Natural killer cell (primary cell): ENCODE data around the gene CCDC91. TPM values are rescaled to one million over a fixed set of nuclear protein-coding genes. Genes with fewer than 3 reads are reported as not detected.

ENCODE experiments used
- ATAC-seq, 3 donors: fragments of 150-1000 bp in 2 of 3; fragments of 200-7000 bp in 1 of 3; cut with Tn5 transposase; 1 replicate in 1 of 3; 2 replicates in 2 of 3; pipeline ENCODE4 v1.10.0; 2021; ENCODE audit warnings: mild to moderate bottlenecking in 2 of 3, moderate library complexity in 2 of 3
- DNase-seq, 2 donors: peaks; one replicate each; pipeline versions ENCODE4 v3.0.0 to v3.0.0-alpha.2; 2013 to 2021; ENCODE audit warnings: mixed read lengths in 1 of 2
- H3K27ac ChIP-seq: one replicate; pipeline ENCODE4 v1.5.1; 2013; ENCODE audit warnings: mild to moderate bottlenecking, low read length
- H3K27me3 ChIP-seq: one replicate; pipeline ENCODE4 v1.6.1; 2013; ENCODE audit warnings: low read length; ENCODE audit not compliant: control insufficient read depth, insufficient read depth
- H3K36me3 ChIP-seq: one replicate; pipeline ENCODE4 v1.6.1; 2013; ENCODE audit warnings: low read length; ENCODE audit not compliant: control insufficient read depth, insufficient read depth
- H3K4me1 ChIP-seq: one replicate; pipeline ENCODE4 v1.6.1; 2013; ENCODE audit warnings: low read length; ENCODE audit not compliant: control insufficient read depth, insufficient read depth
- H3K4me3 ChIP-seq: one replicate; pipeline ENCODE4 v1.5.1; 2013; ENCODE audit warnings: low read length
- H3K9me3 ChIP-seq: one replicate; pipeline ENCODE4 v1.6.1; 2013; ENCODE audit warnings: low read length; ENCODE audit not compliant: control insufficient read depth, insufficient read depth
- H3K27ac Mint-ChIP-seq, 2 donors: one replicate each; pipeline ENCODE4 v1.8.0; 2022; ENCODE audit warnings: mild to moderate bottlenecking in 2 of 2, mixed read lengths in 2 of 2, moderate library complexity in 1 of 2
- H3K27me3 Mint-ChIP-seq, 2 donors: one replicate each; pipeline ENCODE4 v1.8.0; 2022; ENCODE audit warnings: low read depth in 2 of 2, mixed read lengths in 2 of 2
- H3K36me3 Mint-ChIP-seq: one replicate; pipeline ENCODE4 v1.8.0; 2022; ENCODE audit warnings: mixed read lengths
- H3K4me1 Mint-ChIP-seq, 2 donors: one replicate each; pipeline ENCODE4 v1.8.0; 2022; ENCODE audit warnings: mixed read lengths in 2 of 2
- H3K4me3 Mint-ChIP-seq: one replicate; pipeline ENCODE4 v1.8.0; 2022; ENCODE audit warnings: mild to moderate bottlenecking, moderate library complexity, mixed read lengths
- H3K9me3 Mint-ChIP-seq, 2 donors: one replicate each; pipeline ENCODE4 v1.8.0; 2022; ENCODE audit warnings: mixed read lengths in 2 of 2
- CTCF ChIP-seq: fragments of 200-600 bp; IDR thresholded peaks from one replicate; pipeline ENCODE4 v1.8.0; 2022; ENCODE audit warnings: antibody characterized with exemption
- WGBS: methylation state at CpG from one replicate; pipeline ENCODE4 v1.1.7; 2013; ENCODE audit warnings: missing lambda C conversion rate; ENCODE audit not compliant: insufficient coverage; 5-methylcytosine and 5-hydroxymethylcytosine counted together
- intact Hi-C: fragments of 100-400 bp; cut with micrococcal nuclease; formaldehyde crosslinking; loops from one replicate; pipeline ENCODE4 v1.14.2; 2022
- total RNA-seq, 4 donors: library from RNA; stranded (reverse); fragments of 120-200 nt in 1 of 4; gene quantifications; one replicate each; pipeline versions ENCODE4 v1.2.3 to v1.2.4, GENCODE V29; 2013 to 2022

Gene CCDC91
- total RNA-seq, 3 donors from 2014 or later (not counting 1 experiment from before 2014, with no cell fraction given): 48.8 to 65.8 (median 60.2) TPM

- ATAC-seq (no peak), DNase-seq (no peak)
- intact Hi-C loops: no loop called here
- no peak overlapping the region for H3K4me3 Mint-ChIP-seq
- Histone ChIP-seq H3K36me3 (no peaks in the 10 kb centered on the region), H3K4me3 (no peak overlapping the region), H3K27ac (no peak overlapping the region), H3K9me3 (no peaks in the 10 kb centered on the region), H3K4me1 (no peaks in the 10 kb centered on the region), H3K27me3 (no peaks in the 10 kb centered on the region)
- H3K9me3 Mint-ChIP-seq: peaks cover 0 to under 1% of the 10 kb centered on the region in 2 donors
- no peak for TF ChIP-seq CTCF
- H3K4me1 Mint-ChIP-seq: peaks cover 0 to 6% of the 10 kb centered on the region in 2 donors
- peaks cover 3% of the 10 kb centered on the region for H3K36me3 Mint-ChIP-seq
- no peak overlapping the region for H3K27ac Mint-ChIP-seq
- H3K27me3 Mint-ChIP-seq: no peaks in the 10 kb centered on the region
These were observed 316.8 kb downstream of the CCDC91 start for GRCh38 chr12:28507033-28507432.

- no peak overlapping the region for H3K27ac Mint-ChIP-seq
- no peaks in the 10 kb centered on the region for H3K9me3 ChIP-seq
- H3K4me1 ChIP-seq: no peaks in the 10 kb centered on the region
- H3K27me3 ChIP-seq: no peaks in the 10 kb centered on the region
- H3K27ac ChIP-seq: no peak overlapping the region
- no peak for DNase-seq
- H3K9me3 Mint-ChIP-seq: no peaks in the 10 kb centered on the region
- peaks cover 0 to 6% of the 10 kb centered on the region in 2 donors for H3K4me1 Mint-ChIP-seq
- no peak overlapping the region for H3K4me3 Mint-ChIP-seq
- no peak for TF ChIP-seq CTCF
- 100% methylated on average over 1 of the region's 3 CpGs for WGBS
- H3K36me3 ChIP-seq: no peaks in the 10 kb centered on the region
- no peak for ATAC-seq
- no peak overlapping the region for H3K4me3 ChIP-seq
- intact Hi-C loops: no loop called here
- no peaks in the 10 kb centered on the region for H3K36me3 Mint-ChIP-seq
- no peaks in the 10 kb centered on the region for H3K27me3 Mint-ChIP-seq
These were observed 317.6 kb downstream of the CCDC91 start for GRCh38 chr12:28507867-28508266.

GRCh38 chr12:28512406-28512805 lies 322.1 kb downstream of the CCDC91 start:
- H3K36me3 ChIP-seq: no peaks in the 10 kb centered on the region
- H3K9me3 ChIP-seq: no peaks in the 10 kb centered on the region
- no peaks in the 10 kb centered on the region for H3K27me3 ChIP-seq
- intact Hi-C loops: no loop called here
- WGBS: 100% methylated on average over 5 of the region's 6 CpGs
- Mint-ChIP-seq H3K27ac (no peak overlapping the region), H3K27me3 (no peaks in the 10 kb centered on the region), H3K4me3 (no peak overlapping the region), H3K9me3 (no peaks in the 10 kb centered on the region), H3K4me1 (peaks cover 7 to 21% of the 10 kb centered on the region in 2 donors), H3K36me3 (no peaks in the 10 kb centered on the region)
- H3K4me1 ChIP-seq: no peaks in the 10 kb centered on the region
- no peak overlapping the region for H3K4me3 ChIP-seq
- no peak for ATAC-seq
- no peak for TF ChIP-seq CTCF
- H3K27ac ChIP-seq: no peak overlapping the region
- DNase-seq: no peak

- no peak for ATAC-seq
- no CpG with 5 or more reads among the region's 1 CpG for WGBS
- H3K36me3 Mint-ChIP-seq: no peaks in the 10 kb centered on the region
These were observed 322.6 kb downstream of the CCDC91 start for GRCh38 chr12:28512876-28513275.

More at GRCh38 chr12:28512876-28513275, 322.6 kb downstream of the CCDC91 start:
- H3K4me3 ChIP-seq: no peak overlapping the region
- no peak overlapping the region for H3K27ac ChIP-seq
- H3K27ac Mint-ChIP-seq: no peak overlapping the region
- DNase-seq: no peak
- H3K27me3 Mint-ChIP-seq: no peaks in the 10 kb centered on the region
- no peaks in the 10 kb centered on the region for H3K9me3 ChIP-seq
- H3K27me3 ChIP-seq: no peaks in the 10 kb centered on the region
- no peaks in the 10 kb centered on the region for H3K9me3 Mint-ChIP-seq
- H3K4me3 Mint-ChIP-seq: no peak overlapping the region
- no peaks in the 10 kb centered on the region for H3K36me3 ChIP-seq
- no peak for TF ChIP-seq CTCF
- peaks cover 12 to 25% of the 10 kb centered on the region in 2 donors for H3K4me1 Mint-ChIP-seq
- H3K4me1 ChIP-seq: no peaks in the 10 kb centered on the region
- intact Hi-C loops: no loop called here
